Heart right ventricle (tissue), 16 donors: ENCODE measurements around the gene CTDP1. TPM values are rescaled to one million over a fixed set of nuclear protein-coding genes. Genes with fewer than 3 reads are reported as not detected.

Experiments
- ATAC-seq, 8 donors: fragments of 200-7000 bp; cut with Tn5 transposase; one replicate each; pipeline ENCODE4 v1.9.1; 2020; ENCODE audit warnings: mild to moderate bottlenecking in 8 of 8, moderate library complexity in 8 of 8, moderate number of reproducible peaks in 1 of 8
- DNase-seq, 2 donors: peaks; one replicate each; pipeline ENCODE4 v3.0.0-alpha.2; 2020
- H3K27ac ChIP-seq, 10 donors: fragments of 200-600 bp; sonication (generic) in 2 of 10; one replicate each; pipeline versions ENCODE4 v1.5.0 to v1.8.0; 2020 to 2022; ENCODE audit warnings: mild to moderate bottlenecking in 3 of 10
- H3K27me3 ChIP-seq, 7 donors: fragments of 200-600 bp; one replicate each; pipeline ENCODE4 v1.8.0; 2021 to 2022; ENCODE audit warnings: mild to moderate bottlenecking in 2 of 7
- H3K36me3 ChIP-seq, 9 donors: fragments of 200-600 bp; sonication (generic) in 1 of 9; one replicate each; pipeline versions ENCODE4 v1.5.0 to v1.8.0; 2020 to 2022; ENCODE audit warnings: mild to moderate bottlenecking in 2 of 9
- H3K4me1 ChIP-seq, 9 donors: fragments of 200-600 bp; sonication (generic) in 1 of 9; one replicate each; pipeline versions ENCODE4 v1.5.0 to v1.8.0; 2020 to 2022; ENCODE audit warnings: mild to moderate bottlenecking in 4 of 9
- H3K4me3 ChIP-seq, 10 donors: fragments of 200-600 bp; sonication (generic) in 2 of 10; one replicate each; pipeline versions ENCODE4 v1.5.0 to v1.8.0; 2020 to 2022; ENCODE audit warnings: mild to moderate bottlenecking in 7 of 10, moderate library complexity in 2 of 10
- H3K9me3 ChIP-seq, 11 donors: fragments of 200-600 bp in 10 of 11; sonication (generic) in 2 of 11; one replicate each; pipeline versions ENCODE4 v1.5.0 to v1.8.0; 2013 to 2022; ENCODE audit warnings: mild to moderate bottlenecking in 2 of 11, control low read depth in 1 of 11, moderate library complexity in 1 of 11
- CTCF ChIP-seq, 9 donors: fragments of 200-600 bp; sonication (generic) in 2 of 9; IDR thresholded peaks; one replicate each; pipeline versions ENCODE4 v1.5.0 to v1.8.0; 2021 to 2022; ENCODE audit warnings: antibody characterized with exemption in 9 of 9, mild to moderate bottlenecking in 5 of 9, moderate library complexity in 1 of 9
- WGBS, 2 donors: extraction: QIAGEN DNeasy Blood & Tissue Kit; methylation state at CpG; one replicate each; pipeline ENCODE4 v1.1.7; 2013; ENCODE audit warnings: inconsistent platforms in 1 of 2; 5-methylcytosine and 5-hydroxymethylcytosine counted together
- intact Hi-C, 10 donors: fragments of 100-400 bp; cut with DNase I; formaldehyde crosslinking; loops; one replicate each; pipeline versions ENCODE4 v1.11.1 to v1.14.2; 2022
- polyA plus RNA-seq, 2 donors: library from polyadenylated mRNA; stranded (reverse); fragments of 200-250 nt; gene quantifications; one replicate each; pipeline ENCODE4 v1.2.3, GENCODE V29; 2013
- total RNA-seq, 10 donors: library from RNA; stranded (reverse); fragmentation: NEBNext Ultra II Directional in 3 of 10; extraction: Animal tissue kit (Norgen Biotek cat#: 25700) in 3 of 10; gene quantifications; one replicate each; pipeline versions ENCODE4 v1.2.1 to v1.2.4, GENCODE V29; 2021 to 2023
- donor health status: Arrhythmogenic right ventricular cardiomyopathy.
- donor health status: ischemic (EF 13 %, LVEDD 7.1; RV severe dilation, severe dysfunction).
- donor health status: healthy with polysubstance abuse.
- donor health status: DM: no; HTN: yes; CAD: no.
- donor health status: DM: no; HTN: no; CAD: no.
- donor health status: ischemic (EF 25% LVEDD 6.9; RV normal size, moderate dysfunction).
- donor health status: ischemic (EF 25% LVEDD 5.7; RV mildly dilated, moderate dysfunction).
- donor health status: healthy.
- donor health status: DM: yes; HTN: yes; CAD: no.
- donor health status: Ischemic cardiomyopathy.
- donor health status: ischemic (EF 35%, LVEDD 5.7; RV mildly dilated, moderate dysfunction).
- donor health status: nonischemic (EF 11% LVEDD 7.7; RV severe dilation, severe dysfunction).
- donor health status: DM: yes; HTN: yes; CAD: no.
- donor health status: PGD.
- donor health status: ischemic (EF 29% LVEDD 5.4; RV normal size, mild dysfunction).
- donor health status: nonischemic (EF 23%, LVEDD 6.1; RV moderate dilation, normal function).

The CTDP1 gene
- total and polyA plus RNA-seq, 12 donors, result 6.8 to 12.5 (median 9.3) TPM

DNA sequence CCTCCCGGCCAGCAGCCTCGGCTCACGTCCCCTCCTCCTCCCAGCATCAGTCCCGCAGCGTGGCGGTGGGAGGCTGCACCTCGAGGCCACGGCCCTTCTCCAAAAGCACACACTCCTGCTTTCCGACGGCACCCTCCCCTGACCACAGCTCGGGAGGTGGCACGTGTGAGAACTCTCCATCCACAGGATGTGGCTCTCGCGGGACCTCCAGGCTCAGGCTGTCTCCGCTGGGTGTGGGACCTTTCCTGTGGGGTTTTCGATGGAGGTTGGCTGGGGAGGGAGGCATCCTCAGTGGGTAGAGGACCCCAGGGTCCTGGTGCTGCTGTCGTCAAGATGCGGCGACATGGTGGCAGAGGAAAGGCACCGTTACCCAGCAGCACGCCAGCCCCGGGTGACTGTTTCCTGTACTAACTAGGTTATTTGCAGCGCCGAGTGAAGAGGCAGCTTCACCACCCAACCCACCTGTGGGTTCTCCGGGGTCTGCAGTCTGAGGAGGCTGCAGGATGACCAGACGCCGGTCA, 75.3 kb downstream of the CTDP1 start:
- H3K9me3 ChIP-seq, result peaks cover 0 to 30% (median 14%) of the 10 kb centered on the region in 11 donors
- peaks cover 0 to 45% (median 31%) of the 10 kb centered on the region in 9 donors for H3K36me3 ChIP-seq
- TF ChIP-seq CTCF (IDR thresholded peaks at IDR 0.05), result no peak
- intact Hi-C loops, result no loop called here
- H3K27ac ChIP-seq, result no peak overlapping the region
- DNase-seq, result no peak
- no peaks in the 10 kb centered on the region for H3K27me3 ChIP-seq
- H3K4me3 ChIP-seq, result no peak overlapping the region
- H3K4me1 ChIP-seq, result no peaks in the 10 kb centered on the region
- ATAC-seq, result no peak
- WGBS, 2 donors, result 97% methylated on average over 27 of the region's 27 CpGs

GRCh38 chr18:79755496-79756142, 76.0 kb downstream of the CTDP1 start:
- intact Hi-C loops, result no loop called here
- H3K4me1 ChIP-seq, result no peaks in the 10 kb centered on the region
- ATAC-seq, result peak in 1 of 8 donors; percentile 27
- 95 to 97% methylated on average over 31 of the region's 31 CpGs for WGBS, 2 donors
- peaks cover 0 to 38% (median 21%) of the 10 kb centered on the region in 11 donors for H3K9me3 ChIP-seq
- no peak overlapping the region for H3K4me3 ChIP-seq
- no peak for DNase-seq
- H3K27ac ChIP-seq, result no peak overlapping the region
- H3K27me3 ChIP-seq, result no peaks in the 10 kb centered on the region
- H3K36me3 ChIP-seq, result peaks cover 0 to 40% (median 31%) of the 10 kb centered on the region in 9 donors
- no peak for TF ChIP-seq CTCF (IDR thresholded peaks at IDR 0.05)

DNA sequence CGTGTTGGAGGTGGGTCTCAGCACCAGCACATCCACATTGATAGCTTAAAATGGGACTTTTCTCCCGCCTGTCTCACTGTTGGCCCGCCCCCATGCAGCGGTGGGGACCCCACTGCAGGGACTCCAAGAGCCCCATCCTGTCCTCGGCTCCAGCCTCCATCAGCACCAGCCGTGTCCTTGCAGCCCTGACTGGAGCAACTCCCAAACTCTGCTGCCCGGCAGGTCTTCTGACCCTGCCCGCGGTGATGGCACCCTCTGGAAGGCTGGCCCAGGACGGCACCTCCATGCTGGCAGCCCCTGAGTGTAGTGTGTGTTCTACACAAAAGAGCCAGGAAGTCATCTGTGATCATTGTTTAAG, 76.5 kb downstream of the CTDP1 start:
- Histone ChIP-seq H3K9me3 (peaks cover 0 to 42% (median 22%) of the 10 kb centered on the region in 11 donors), H3K27ac (no peak overlapping the region), H3K4me3 (no peak overlapping the region), H3K36me3 (peaks cover 0 to 40% (median 31%) of the 10 kb centered on the region in 9 donors), H3K4me1 (no peaks in the 10 kb centered on the region), H3K27me3 (no peaks in the 10 kb centered on the region)
- TF ChIP-seq CTCF (IDR thresholded peaks at IDR 0.05), result no peak
- no peak for ATAC-seq
- no peak for DNase-seq
- WGBS, 2 donors, result 91 to 96% methylated on average over 10 of the region's 10 CpGs
- intact Hi-C loops, result no loop called here

- no peak overlapping the region for H3K4me3 ChIP-seq
- no peak for DNase-seq
- intact Hi-C loops, result no loop called here
- peaks cover 0 to 49% (median 22%) of the 10 kb centered on the region in 11 donors for H3K9me3 ChIP-seq
- H3K4me1 ChIP-seq, result no peaks in the 10 kb centered on the region
- ATAC-seq, result no peak
- no peaks in the 10 kb centered on the region for H3K27me3 ChIP-seq
- TF ChIP-seq CTCF (IDR thresholded peaks at IDR 0.05), result no peak
- H3K36me3 ChIP-seq, result peaks cover 0 to 40% (median 31%) of the 10 kb centered on the region in 9 donors
- H3K27ac ChIP-seq, result no peak overlapping the region
- WGBS, 2 donors, result 97% methylated on average over 11 of the region's 11 CpGs
These were observed 77.2 kb downstream of the CTDP1 start for GRCh38 chr18:79756826-79757225.
